Uterus (tissue), 2 donors: Measurements from ENCODE around the gene ARHGAP10.

Experiments
- POLR2A ChIP-seq, 2 donors: fragments of 450-650 bp; IDR thresholded peaks; one replicate each; pipeline ENCODE4 v1.6.1; 2016; ENCODE audit warnings: antibody characterized with exemption in 2 of 2, mild to moderate bottlenecking in 1 of 2, moderate library complexity in 1 of 2
- TF ChIP-seq, protein P1 (sequence below), 4 experiments: fragments of 200-600 bp in 2 of 4; fragments of 450-650 bp in 2 of 4; sonication (generic) in 2 of 4; IDR thresholded peaks; one replicate each; pipeline ENCODE4 v1.5.1; 2016 to 2019; ENCODE audit warnings: antibody characterized with exemption in 4 of 4, mild to moderate bottlenecking in 2 of 4, moderate library complexity in 1 of 4

DNA sequence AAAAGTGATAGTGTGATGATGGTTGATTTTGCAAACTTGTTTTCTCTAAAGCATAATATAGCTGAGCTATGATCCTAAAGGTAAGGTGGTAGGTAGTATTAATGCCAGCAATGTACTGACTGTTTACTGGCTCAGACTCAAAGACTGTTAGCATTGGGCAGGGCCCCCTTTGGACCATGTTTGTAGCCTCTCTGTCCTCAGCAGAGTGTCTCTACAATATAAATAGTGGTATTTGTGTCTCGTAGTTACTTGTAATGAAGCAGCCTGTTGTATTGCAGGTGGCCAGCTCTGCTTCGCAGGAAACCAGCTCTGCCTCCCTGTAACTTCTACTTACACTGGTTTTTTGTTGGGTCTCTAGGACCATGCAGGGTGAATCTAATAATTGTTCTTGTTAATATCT lies 70.5 kb downstream of the ARHGAP10 start:
- TF ChIP-seq, protein P1, sequence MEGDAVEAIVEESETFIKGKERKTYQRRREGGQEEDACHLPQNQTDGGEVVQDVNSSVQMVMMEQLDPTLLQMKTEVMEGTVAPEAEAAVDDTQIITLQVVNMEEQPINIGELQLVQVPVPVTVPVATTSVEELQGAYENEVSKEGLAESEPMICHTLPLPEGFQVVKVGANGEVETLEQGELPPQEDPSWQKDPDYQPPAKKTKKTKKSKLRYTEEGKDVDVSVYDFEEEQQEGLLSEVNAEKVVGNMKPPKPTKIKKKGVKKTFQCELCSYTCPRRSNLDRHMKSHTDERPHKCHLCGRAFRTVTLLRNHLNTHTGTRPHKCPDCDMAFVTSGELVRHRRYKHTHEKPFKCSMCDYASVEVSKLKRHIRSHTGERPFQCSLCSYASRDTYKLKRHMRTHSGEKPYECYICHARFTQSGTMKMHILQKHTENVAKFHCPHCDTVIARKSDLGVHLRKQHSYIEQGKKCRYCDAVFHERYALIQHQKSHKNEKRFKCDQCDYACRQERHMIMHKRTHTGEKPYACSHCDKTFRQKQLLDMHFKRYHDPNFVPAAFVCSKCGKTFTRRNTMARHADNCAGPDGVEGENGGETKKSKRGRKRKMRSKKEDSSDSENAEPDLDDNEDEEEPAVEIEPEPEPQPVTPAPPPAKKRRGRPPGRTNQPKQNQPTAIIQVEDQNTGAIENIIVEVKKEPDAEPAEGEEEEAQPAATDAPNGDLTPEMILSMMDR (IDR thresholded peaks at IDR 0.05): no peak
- no peak for TF ChIP-seq POLR2A (IDR thresholded peaks at IDR 0.05)
